HCT116 (cell line): ENCODE measurements around the gene HDHD5.

Source experiments
- EZH2 ChIP-seq: fragments of 200-600 bp; sonication (generic); IDR thresholded peaks from 2 replicates; pipeline ENCODE4 v1.6.1; 2017; ENCODE audit warnings: antibody characterized with exemption, mixed run types
- EZH2phosphoT487 ChIP-seq: fragments of 200-600 bp; IDR thresholded peaks from 2 replicates; pipeline ENCODE4 v1.6.1; 2018; ENCODE audit warnings: antibody characterized with exemption, borderline replicate concordance
- POLR2A ChIP-seq: IDR thresholded peaks from 2 replicates; pipeline ENCODE4 v1.7.0; 2011; ENCODE audit warnings: borderline replicate concordance; ENCODE audit not compliant: insufficient read depth, insufficient read length; ENCODE audit errors: extremely low read depth
- POLR2AphosphoS5 ChIP-seq: IDR thresholded peaks from 2 replicates; pipeline ENCODE4 v1.6.1; 2011; ENCODE audit warnings: mild to moderate bottlenecking, low read depth, low read length, moderate library complexity
- SRF ChIP-seq: IDR thresholded peaks from 2 replicates; pipeline ENCODE4 v1.6.1; 2012; ENCODE audit warnings: low read depth
- TCF7L2 ChIP-seq: IDR thresholded peaks from 2 replicates; pipeline ENCODE4 v1.7.0; 2011; ENCODE audit warnings: borderline replicate concordance, inconsistent platforms; ENCODE audit not compliant: insufficient read depth, insufficient read length; ENCODE audit errors: extremely low read depth
- YY1 ChIP-seq: IDR thresholded peaks from 2 replicates; pipeline ENCODE4 v1.6.1; 2011; ENCODE audit warnings: low read length, low read depth, moderate library complexity, mild to moderate bottlenecking; ENCODE audit not compliant: insufficient replicate concordance; ENCODE audit errors: extremely low read depth
- ZFX ChIP-seq: fragments of 450-650 bp; IDR thresholded peaks from 2 replicates; pipeline ENCODE4 v1.6.1; 2017
- TF ChIP-seq, protein P1 (sequence below), 3 experiments: fragments of 200-600 bp in 1 of 3; sonication (generic) in 1 of 3; IDR thresholded peaks in 2 of 3; conservative IDR thresholded peaks in 1 of 3; 2 replicates each; pipeline ENCODE4 v1.5.1; 2012 to 2017; ENCODE audit warnings: low read depth in 2 of 3, low read length in 2 of 3, antibody characterized with exemption in 1 of 3, borderline replicate concordance in 1 of 3, control low read depth in 1 of 3, mild to moderate bottlenecking in 1 of 3, mixed read lengths in 1 of 3, mixed run types in 1 of 3, moderate library complexity in 1 of 3; ENCODE audit not compliant: insufficient read depth in 1 of 3
- TF ChIP-seq, protein P2 (sequence below): IDR thresholded peaks from 2 replicates; pipeline ENCODE4 v1.6.1; 2012; ENCODE audit warnings: low read depth
- TF ChIP-seq, protein P3 (sequence below): IDR thresholded peaks from 2 replicates; pipeline ENCODE4 v1.6.1; 2012
- TF ChIP-seq, protein P4 (sequence below): IDR thresholded peaks from 2 replicates; pipeline ENCODE4 v1.6.1; 2012

- TF ChIP-seq EZH2, result no peak
- TF ChIP-seq, protein P1, sequence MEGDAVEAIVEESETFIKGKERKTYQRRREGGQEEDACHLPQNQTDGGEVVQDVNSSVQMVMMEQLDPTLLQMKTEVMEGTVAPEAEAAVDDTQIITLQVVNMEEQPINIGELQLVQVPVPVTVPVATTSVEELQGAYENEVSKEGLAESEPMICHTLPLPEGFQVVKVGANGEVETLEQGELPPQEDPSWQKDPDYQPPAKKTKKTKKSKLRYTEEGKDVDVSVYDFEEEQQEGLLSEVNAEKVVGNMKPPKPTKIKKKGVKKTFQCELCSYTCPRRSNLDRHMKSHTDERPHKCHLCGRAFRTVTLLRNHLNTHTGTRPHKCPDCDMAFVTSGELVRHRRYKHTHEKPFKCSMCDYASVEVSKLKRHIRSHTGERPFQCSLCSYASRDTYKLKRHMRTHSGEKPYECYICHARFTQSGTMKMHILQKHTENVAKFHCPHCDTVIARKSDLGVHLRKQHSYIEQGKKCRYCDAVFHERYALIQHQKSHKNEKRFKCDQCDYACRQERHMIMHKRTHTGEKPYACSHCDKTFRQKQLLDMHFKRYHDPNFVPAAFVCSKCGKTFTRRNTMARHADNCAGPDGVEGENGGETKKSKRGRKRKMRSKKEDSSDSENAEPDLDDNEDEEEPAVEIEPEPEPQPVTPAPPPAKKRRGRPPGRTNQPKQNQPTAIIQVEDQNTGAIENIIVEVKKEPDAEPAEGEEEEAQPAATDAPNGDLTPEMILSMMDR (IDR thresholded peaks at IDR 0.05 in 2 of 3, conservative IDR thresholded peaks at IDR 0.05 in 1 of 3; ENCODE audit: borderline replicate concordance in 1 of 3, insufficient read depth in 1 of 3, low read depth in 2 of 3, low read length in 2 of 3), result no peak
- TF ChIP-seq POLR2AphosphoS5, result no peak
- no peak for TF ChIP-seq ZFX
- no peak for TF ChIP-seq YY1
- TF ChIP-seq POLR2A, result no peak
- TF ChIP-seq, protein P2, sequence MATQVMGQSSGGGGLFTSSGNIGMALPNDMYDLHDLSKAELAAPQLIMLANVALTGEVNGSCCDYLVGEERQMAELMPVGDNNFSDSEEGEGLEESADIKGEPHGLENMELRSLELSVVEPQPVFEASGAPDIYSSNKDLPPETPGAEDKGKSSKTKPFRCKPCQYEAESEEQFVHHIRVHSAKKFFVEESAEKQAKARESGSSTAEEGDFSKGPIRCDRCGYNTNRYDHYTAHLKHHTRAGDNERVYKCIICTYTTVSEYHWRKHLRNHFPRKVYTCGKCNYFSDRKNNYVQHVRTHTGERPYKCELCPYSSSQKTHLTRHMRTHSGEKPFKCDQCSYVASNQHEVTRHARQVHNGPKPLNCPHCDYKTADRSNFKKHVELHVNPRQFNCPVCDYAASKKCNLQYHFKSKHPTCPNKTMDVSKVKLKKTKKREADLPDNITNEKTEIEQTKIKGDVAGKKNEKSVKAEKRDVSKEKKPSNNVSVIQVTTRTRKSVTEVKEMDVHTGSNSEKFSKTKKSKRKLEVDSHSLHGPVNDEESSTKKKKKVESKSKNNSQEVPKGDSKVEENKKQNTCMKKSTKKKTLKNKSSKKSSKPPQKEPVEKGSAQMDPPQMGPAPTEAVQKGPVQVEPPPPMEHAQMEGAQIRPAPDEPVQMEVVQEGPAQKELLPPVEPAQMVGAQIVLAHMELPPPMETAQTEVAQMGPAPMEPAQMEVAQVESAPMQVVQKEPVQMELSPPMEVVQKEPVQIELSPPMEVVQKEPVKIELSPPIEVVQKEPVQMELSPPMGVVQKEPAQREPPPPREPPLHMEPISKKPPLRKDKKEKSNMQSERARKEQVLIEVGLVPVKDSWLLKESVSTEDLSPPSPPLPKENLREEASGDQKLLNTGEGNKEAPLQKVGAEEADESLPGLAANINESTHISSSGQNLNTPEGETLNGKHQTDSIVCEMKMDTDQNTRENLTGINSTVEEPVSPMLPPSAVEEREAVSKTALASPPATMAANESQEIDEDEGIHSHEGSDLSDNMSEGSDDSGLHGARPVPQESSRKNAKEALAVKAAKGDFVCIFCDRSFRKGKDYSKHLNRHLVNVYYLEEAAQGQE, result no peak
- TF ChIP-seq, protein P3, sequence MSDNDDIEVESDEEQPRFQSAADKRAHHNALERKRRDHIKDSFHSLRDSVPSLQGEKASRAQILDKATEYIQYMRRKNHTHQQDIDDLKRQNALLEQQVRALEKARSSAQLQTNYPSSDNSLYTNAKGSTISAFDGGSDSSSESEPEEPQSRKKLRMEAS, result no peak
- TF ChIP-seq TCF7L2, result no peak
- TF ChIP-seq, protein P4, sequence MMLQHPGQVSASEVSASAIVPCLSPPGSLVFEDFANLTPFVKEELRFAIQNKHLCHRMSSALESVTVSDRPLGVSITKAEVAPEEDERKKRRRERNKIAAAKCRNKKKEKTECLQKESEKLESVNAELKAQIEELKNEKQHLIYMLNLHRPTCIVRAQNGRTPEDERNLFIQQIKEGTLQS, result no peak
- no peak for TF ChIP-seq SRF
- TF ChIP-seq EZH2phosphoT487, result no peak
Measured at GRCh38 chr22:17112491-17113042, 46.5 kb downstream of the HDHD5 start.
